H9 (cell line): Measurements from ENCODE around the gene VEZT. TPM values are rescaled to one million over a fixed set of nuclear protein-coding genes. Genes with fewer than 3 reads are reported as not detected.

Experiments used
- DNase-seq: peaks from one replicate; pipeline ENCODE4 v3.0.0-alpha.2; 2017
- H2AFZ ChIP-seq: one replicate; pipeline ENCODE4 v1.6.1; 2013; ENCODE audit warnings: mild to moderate bottlenecking, low read length, control low read depth, moderate library complexity
- H2AK5ac ChIP-seq: 2 replicates; pipeline ENCODE4 v1.6.1; 2013; ENCODE audit warnings: low read length, control low read depth, mixed read lengths; ENCODE audit not compliant: insufficient read length
- H2BK120ac ChIP-seq: one replicate; pipeline ENCODE4 v1.6.1; 2013; ENCODE audit warnings: low read depth, mild to moderate bottlenecking, low read length, control low read depth, inconsistent platforms; ENCODE audit not compliant: poor library complexity, severe bottlenecking
- H2BK12ac ChIP-seq: 2 replicates; pipeline ENCODE4 v1.6.1; 2013; ENCODE audit warnings: low read length, control low read depth, mixed read lengths, low read depth; ENCODE audit not compliant: insufficient read length
- H2BK15ac ChIP-seq: 2 replicates; pipeline ENCODE4 v1.6.1; 2013; ENCODE audit warnings: low read depth, low read length, control low read depth
- H2BK20ac ChIP-seq: one replicate; pipeline ENCODE4 v1.6.1; 2013; ENCODE audit warnings: low read depth, mild to moderate bottlenecking, low read length, control low read depth, inconsistent platforms; ENCODE audit not compliant: poor library complexity, severe bottlenecking
- H2BK5ac ChIP-seq: 2 replicates; pipeline ENCODE4 v1.6.1; 2013; ENCODE audit warnings: low read length, control low read depth, mixed read lengths; ENCODE audit not compliant: insufficient read length
- H3K14ac ChIP-seq: 2 replicates; pipeline ENCODE4 v1.6.1; 2013; ENCODE audit warnings: low read length, control low read depth; ENCODE audit not compliant: insufficient read depth
- H3K18ac ChIP-seq: 2 replicates; pipeline ENCODE4 v1.6.1; 2013; ENCODE audit warnings: low read depth, mild to moderate bottlenecking, mixed read lengths, low read length, control low read depth; ENCODE audit not compliant: insufficient read length
- H3K23ac ChIP-seq: 2 replicates; pipeline ENCODE4 v1.6.1; 2013; ENCODE audit warnings: low read length, control low read depth, mixed read lengths, low read depth; ENCODE audit not compliant: insufficient read length
- H3K23me2 ChIP-seq: 2 replicates; pipeline ENCODE4 v1.6.1; 2013; ENCODE audit warnings: low read depth, mild to moderate bottlenecking, mixed read lengths, low read length, control low read depth; ENCODE audit not compliant: insufficient read length, poor library complexity, severe bottlenecking
- H3K27ac ChIP-seq: 2 replicates; pipeline ENCODE4 v1.5.1; 2013; ENCODE audit warnings: low read length, control low read depth, mixed read lengths, low read depth; ENCODE audit not compliant: insufficient read length
- H3K27me3 ChIP-seq: 2 replicates; pipeline ENCODE4 v1.6.1; 2013; ENCODE audit warnings: low read length, control low read depth, inconsistent platforms; ENCODE audit not compliant: insufficient read depth
- H3K4ac ChIP-seq: 2 replicates; pipeline ENCODE4 v1.6.1; 2013; ENCODE audit warnings: low read depth, mild to moderate bottlenecking, control low read depth, inconsistent platforms, low read length, moderate library complexity
- H3K4me1 ChIP-seq: 2 replicates; pipeline ENCODE4 v1.6.1; 2013; ENCODE audit warnings: low read length, control low read depth, inconsistent platforms; ENCODE audit not compliant: insufficient read depth
- H3K4me2 ChIP-seq: 2 replicates; pipeline ENCODE4 v1.6.1; 2013; ENCODE audit warnings: low read length, control low read depth, mixed read lengths; ENCODE audit not compliant: insufficient read length, insufficient read depth
- H3K56ac ChIP-seq: 2 replicates; pipeline ENCODE4 v1.6.1; 2013; ENCODE audit warnings: low read depth, mild to moderate bottlenecking, mixed read lengths, low read length, control low read depth; ENCODE audit not compliant: insufficient read length
- H3K79me1 ChIP-seq: 2 replicates; pipeline ENCODE4 v1.6.1; 2013; ENCODE audit warnings: low read depth, mild to moderate bottlenecking, moderate library complexity, low read length, control low read depth, inconsistent platforms; ENCODE audit not compliant: insufficient read depth, poor library complexity, severe bottlenecking
- H3K79me2 ChIP-seq: 2 replicates; pipeline ENCODE4 v1.6.1; 2013; ENCODE audit warnings: low read length, control low read depth, inconsistent platforms; ENCODE audit not compliant: insufficient read depth
- H3K9ac ChIP-seq: 2 replicates; pipeline ENCODE4 v1.6.1; 2013; ENCODE audit warnings: low read length, control low read depth, mixed read lengths; ENCODE audit not compliant: insufficient read length; ENCODE audit errors: extremely low read depth
- H3K9me3 ChIP-seq: one replicate; pipeline ENCODE4 v1.6.1; 2013; ENCODE audit warnings: low read depth, low read length, inconsistent platforms; ENCODE audit not compliant: control insufficient read depth
- H3T11ph ChIP-seq: one replicate; pipeline ENCODE4 v1.6.1; 2013; ENCODE audit warnings: mild to moderate bottlenecking, low read length, control low read depth, inconsistent platforms
- H4K20me1 ChIP-seq: one replicate; pipeline ENCODE4 v1.6.1; 2013; ENCODE audit not compliant: control insufficient read depth, insufficient read length, insufficient read depth
- H4K5ac ChIP-seq: 2 replicates; pipeline ENCODE4 v1.6.1; 2013; ENCODE audit warnings: low read depth, mild to moderate bottlenecking, mixed read lengths, low read length, control low read depth; ENCODE audit not compliant: insufficient read length
- H4K8ac ChIP-seq: replicated peaks from 2 replicates; pipeline ENCODE4 v1.6.1; 2013; ENCODE audit warnings: low read length, control low read depth, mixed read lengths, low read depth; ENCODE audit not compliant: insufficient read length
- H4K91ac ChIP-seq: 2 replicates; pipeline ENCODE4 v1.6.1; 2013; ENCODE audit warnings: low read depth, mild to moderate bottlenecking, moderate library complexity, mixed read lengths, low read length, control low read depth; ENCODE audit not compliant: insufficient read length
- H3K27ac Mint-ChIP-seq, 3 experiments: 2 replicates in 2 of 3; 3 replicates in 1 of 3; pipeline ENCODE4 v1.8.0; 2020 to 2021; ENCODE audit warnings: mixed read lengths in 3 of 3, mild to moderate bottlenecking in 1 of 3, moderate library complexity in 1 of 3
- H3K27me3 Mint-ChIP-seq: 2 replicates; pipeline ENCODE4 v1.8.0; 2021; ENCODE audit warnings: low read depth, mild to moderate bottlenecking, moderate library complexity, mixed read lengths
- H3K36me3 Mint-ChIP-seq, 3 experiments: 2 replicates in 2 of 3; 3 replicates in 1 of 3; pipeline ENCODE4 v1.8.0; 2020 to 2021; ENCODE audit warnings: low read depth in 3 of 3, mixed read lengths in 3 of 3; ENCODE audit not compliant: insufficient read depth in 1 of 3
- H3K4me1 Mint-ChIP-seq, 2 experiments: 2 replicates each; pipeline ENCODE4 v1.8.0; 2020; ENCODE audit warnings: mixed read lengths in 2 of 2
- H3K4me3 Mint-ChIP-seq, 2 experiments: 2 replicates in 1 of 2; 3 replicates in 1 of 2; pipeline ENCODE4 v1.8.0; 2020 to 2021; ENCODE audit warnings: mild to moderate bottlenecking in 2 of 2, mixed read lengths in 2 of 2, moderate library complexity in 1 of 2
- H3K9me3 Mint-ChIP-seq, 2 experiments: 2 replicates in 1 of 2; 3 replicates in 1 of 2; pipeline ENCODE4 v1.8.0; 2020; ENCODE audit warnings: mild to moderate bottlenecking in 2 of 2, mixed read lengths in 2 of 2, moderate library complexity in 1 of 2
- CTCF ChIP-seq: fragments of 200-600 bp; sonication (generic); conservative IDR thresholded peaks from 3 replicates; pipeline ENCODE4 v1.8.0; 2021; ENCODE audit warnings: antibody characterized with exemption, mild to moderate bottlenecking
- WGBS: extraction: QIAGEN DNeasy Blood & Tissue Kit; methylation state at CpG from one replicate; pipeline ENCODE4 v1.1.7; 2013; ENCODE audit warnings: missing lambda C conversion rate, low lambda C conversion rate, mixed read lengths; ENCODE audit not compliant: insufficient read length; ENCODE audit errors: extremely low coverage; 5-methylcytosine and 5-hydroxymethylcytosine counted together
- total RNA-seq: library from RNA; stranded (reverse); gene quantifications from 2 replicates; pipeline ENCODE4 v1.2.1, GENCODE V29; 2021

Gene VEZT
- total RNA-seq, 1 experiment from 2014 or later: 69.8 TPM

GRCh38 chr12:95208678-95209077 is 8.9 kb upstream of the VEZT start:
- H3K23me2 ChIP-seq: no peaks in the 10 kb centered on the region
- H3K27ac ChIP-seq: no peak overlapping the region
- no CpG with 5 or more reads among the region's 7 CpGs for WGBS
- no peak overlapping the region for H3K9ac ChIP-seq
- H3K79me1 ChIP-seq: peaks cover 3% of the 10 kb centered on the region
- Mint-ChIP-seq H3K4me3 (no peak overlapping the region), H3K36me3 (peaks cover 21 to 38% (median 30%) of the 10 kb centered on the region in 3 experiments), H3K27me3 (no peaks in the 10 kb centered on the region), H3K27ac (peak overlapping the region in 2 of 3 experiments; percentile 4 to 83; a peak in 2 of 7 replicates), H3K4me1 (peaks cover 69 to 77% of the 10 kb centered on the region in 2 experiments), H3K9me3 (no peaks in the 10 kb centered on the region)
- H2BK20ac ChIP-seq: no peak overlapping the region
- H3T11ph ChIP-seq: no peak overlapping the region
- H3K56ac ChIP-seq: no peak overlapping the region
- H3K18ac ChIP-seq: no peak overlapping the region
- H4K5ac ChIP-seq: no peak overlapping the region
- no peak overlapping the region for H2BK5ac ChIP-seq
- H4K20me1 ChIP-seq: no peaks in the 10 kb centered on the region
- H4K8ac ChIP-seq: no peak overlapping the region
- no peak for DNase-seq
- TF ChIP-seq CTCF: no peak
- no peak overlapping the region for H3K23ac ChIP-seq
- no peaks in the 10 kb centered on the region for H3K27me3 ChIP-seq
- no peak overlapping the region for H2AFZ ChIP-seq
- no peak overlapping the region for H3K14ac ChIP-seq
- H2BK12ac ChIP-seq: no peak overlapping the region
- no peak overlapping the region for H2AK5ac ChIP-seq
- no peak overlapping the region for H2BK120ac ChIP-seq
- H2BK15ac ChIP-seq: no peak overlapping the region
- no peak overlapping the region for H3K4me2 ChIP-seq
- peaks cover 3% of the 10 kb centered on the region; the same call in 1 of the 2 replicates for H3K79me2 ChIP-seq
- H4K91ac ChIP-seq: no peak overlapping the region
- no peaks in the 10 kb centered on the region for H3K9me3 ChIP-seq
- peaks cover 20% of the 10 kb centered on the region for H3K4me1 ChIP-seq
- no peak overlapping the region for H3K4ac ChIP-seq
